Stimulated activated CD4-positive, alpha-beta T cell treated with anti-CD3 and anti-CD28 coated beads, Interleukin-4, amount 100 ng/mL, for 24 hours (primary cell): ENCODE results near the gene FGD4.

Experiments
- DNase-seq: peaks from one replicate; pipeline ENCODE4 v3.0.0-alpha.2; 2020

FGD4 gene

GRCh38 chr12:32413412-32413811 lies 14.1 kb downstream of the FGD4 start:
- no peak for DNase-seq

GRCh38 chr12:32418221-32418620 lies 18.9 kb downstream of the FGD4 start:
- DNase-seq, result no peak

- DNase-seq, result no peak
Measured at GRCh38 chr12:32418903-32419519, 19.7 kb downstream of the FGD4 start.

- no peak for DNase-seq
Measured at GRCh38 chr12:32419520-32419960, 20.2 kb downstream of the FGD4 start.

GRCh38 chr12:32420356-32420755 lies 21.0 kb downstream of the FGD4 start:
- DNase-seq, result no peak

- no peak for DNase-seq
Measured at GRCh38 chr12:32423559-32423958, 24.2 kb downstream of the FGD4 start.

GRCh38 chr12:32431025-32431424 lies 31.7 kb downstream of the FGD4 start:
- no peak for DNase-seq

GRCh38 chr12:32435921-32436705 lies 36.8 kb downstream of the FGD4 start:
- no peak for DNase-seq

GRCh38 chr12:32437095-32437515 lies 37.7 kb downstream of the FGD4 start:
- DNase-seq, result no peak

GRCh38 chr12:32440120-32440865 lies 40.9 kb downstream of the FGD4 start:
- no peak for DNase-seq

GRCh38 chr12:32443491-32443890 lies 44.1 kb downstream of the FGD4 start:
- no peak for DNase-seq

GRCh38 chr12:32444895-32445294 lies 45.5 kb downstream of the FGD4 start:
- no peak for DNase-seq

- no peak for DNase-seq
Measured at GRCh38 chr12:32445356-32445755, 46.0 kb downstream of the FGD4 start.

- DNase-seq, result no peak
Measured at GRCh38 chr12:32446316-32447119, 47.2 kb downstream of the FGD4 start.

- DNase-seq, result no peak
Measured at GRCh38 chr12:32448586-32448985, 49.2 kb downstream of the FGD4 start.

- no peak for DNase-seq
Measured at GRCh38 chr12:32450363-32450762, 51.0 kb downstream of the FGD4 start.

- DNase-seq, result no peak
Measured at GRCh38 chr12:32450768-32451167, 51.4 kb downstream of the FGD4 start.

GRCh38 chr12:32451816-32452215 lies 52.5 kb downstream of the FGD4 start:
- DNase-seq, result no peak

- no peak for DNase-seq
Measured at GRCh38 chr12:32454075-32454474, 54.7 kb downstream of the FGD4 start.

- no peak for DNase-seq
Measured at GRCh38 chr12:32454866-32455265, 55.5 kb downstream of the FGD4 start.

GRCh38 chr12:32455607-32456071 lies 56.3 kb downstream of the FGD4 start:
- DNase-seq, result no peak

- no peak for DNase-seq
Measured at GRCh38 chr12:32457251-32458025, 58.1 kb downstream of the FGD4 start.
